Keratinocyte (primary cell): Measurements from ENCODE around the gene SFXN4. TPM values are rescaled to one million over a fixed set of nuclear protein-coding genes. Genes with fewer than 3 reads are reported as not detected.

ENCODE experiments used
- DNase-seq: peaks from one replicate; pipeline ENCODE4 v3.0.0-alpha.2; 2011; ENCODE audit warnings: low read depth, missing footprints, low spot score
- FAIRE-seq: peaks from 2 replicates; lab custom pipeline; 2011; peaks lifted over from hg19 to GRCh38; lab: Jason Lieb, UNC
- H2AFZ ChIP-seq: 2 replicates; pipeline ENCODE4 v1.6.0; 2012; ENCODE audit warnings: low read length, control low read depth, inconsistent platforms; ENCODE audit not compliant: control insufficient read depth
- H3K27ac ChIP-seq: 2 replicates; pipeline ENCODE4 v1.5.1; 2011; ENCODE audit warnings: low read length; ENCODE audit not compliant: control insufficient read depth, insufficient read depth
- H3K27me3 ChIP-seq: 3 replicates; pipeline ENCODE4 v1.6.0; 2011; ENCODE audit warnings: low read length; ENCODE audit not compliant: control insufficient read depth, insufficient read depth; ENCODE audit errors: extremely low read depth
- H3K36me3 ChIP-seq, 2 experiments: 2 replicates in 1 of 2; 3 replicates in 1 of 2; pipeline ENCODE4 v1.5.1; 2011; ENCODE audit warnings: low read length in 2 of 2, mild to moderate bottlenecking in 1 of 2; ENCODE audit not compliant: control insufficient read depth in 2 of 2, insufficient read depth in 2 of 2; ENCODE audit errors: extremely low read depth in 1 of 2
- H3K4me1 ChIP-seq: 3 replicates; pipeline ENCODE4 v1.5.1; 2011; ENCODE audit warnings: low read length; ENCODE audit not compliant: control insufficient read depth, insufficient read depth; ENCODE audit errors: extremely low read depth
- H3K4me2 ChIP-seq: 3 replicates; pipeline ENCODE4 v1.6.0; 2011; ENCODE audit warnings: low read depth, low read length; ENCODE audit not compliant: control insufficient read depth, insufficient read depth; ENCODE audit errors: extremely low read depth
- H3K4me3 ChIP-seq, 3 experiments: fragments of 200-600 bp in 1 of 3; sonication (generic) in 1 of 3; 2 replicates in 2 of 3; 3 replicates in 1 of 3; pipeline ENCODE4 v1.5.1; 2011 to 2016; ENCODE audit warnings: low read length in 3 of 3, mild to moderate bottlenecking in 3 of 3, control low read depth in 2 of 3, inconsistent platforms in 1 of 3, low read depth in 1 of 3, mixed read lengths in 1 of 3, mixed run types in 1 of 3, moderate library complexity in 1 of 3; ENCODE audit not compliant: control insufficient read depth in 2 of 3, insufficient read depth in 2 of 3; ENCODE audit errors: extremely low read depth in 1 of 3
- H3K79me2 ChIP-seq: 2 replicates; pipeline ENCODE4 v1.6.0; 2012; ENCODE audit warnings: low read length; ENCODE audit not compliant: control insufficient read depth, insufficient read depth
- H3K9ac ChIP-seq: 3 replicates; pipeline ENCODE4 v1.6.0; 2011; ENCODE audit warnings: low read length; ENCODE audit not compliant: control insufficient read depth, insufficient read depth; ENCODE audit errors: extremely low read depth
- H3K9me1 ChIP-seq: 3 replicates; pipeline ENCODE4 v1.6.0; 2011; ENCODE audit warnings: low read length; ENCODE audit not compliant: control insufficient read depth, insufficient read depth; ENCODE audit errors: extremely low read depth
- H3K9me3 ChIP-seq: 2 replicates; pipeline ENCODE4 v1.5.1; 2012; ENCODE audit warnings: low read depth, low read length; ENCODE audit not compliant: control insufficient read depth
- H4K20me1 ChIP-seq: 3 replicates; pipeline ENCODE4 v1.6.0; 2011; ENCODE audit warnings: low read length; ENCODE audit not compliant: control insufficient read depth, insufficient read depth; ENCODE audit errors: extremely low read depth
- CTCF ChIP-seq, 3 experiments: IDR thresholded peaks in 1 of 3; conservative IDR thresholded peaks in 1 of 3; optimal IDR thresholded peaks in 1 of 3; 2 replicates in 2 of 3; 3 replicates in 1 of 3; pipeline versions ENCODE3 to v1.5.1; 2011; ENCODE audit warnings: low read length in 3 of 3, mild to moderate bottlenecking in 3 of 3, moderate library complexity in 2 of 3, control low read depth in 1 of 3, inconsistent platforms in 1 of 3; ENCODE audit not compliant: insufficient read depth in 2 of 3; ENCODE audit errors: extremely low read depth in 1 of 3
- EZH2 ChIP-seq: IDR thresholded peaks from one replicate; pipeline ENCODE4 v1.6.1; 2012; ENCODE audit warnings: inconsistent platforms, mild to moderate bottlenecking, low read length, moderate library complexity
- dilution Hi-C: fragments of 300-500 bp; cut with MboI; formaldehyde crosslinking; loops from one replicate; pipeline ENCODE4 v1.7.0; 2020; ENCODE audit warnings: low sequenced_read_pairs; ENCODE audit not compliant: extremely low pct_ligation_motif_present
- polyA plus RNA-seq, 5 experiments: library from polyadenylated mRNA; depleted of rRNA in 3 of 5; stranded (reverse) in 3 of 5; stranded (forward) in 1 of 5; unstranded in 1 of 5; fragments of >200 nt; gene quantifications; 1 replicate in 1 of 5; 2 replicates in 3 of 5; 3 replicates in 1 of 5; pipeline versions ENCODE4 v1.2.1 to v1.2.3, GENCODE V29; 2011 to 2012; ENCODE audit warnings: missing spikeins in 2 of 5, low read depth in 1 of 5, low replicate concordance in 1 of 5

SFXN4 gene
- polyA plus RNA-seq, 1 donor (not counting 4 experiments of a cell fraction or from before 2014, with no cell fraction given) = 27.6 TPM

GRCh38 chr10:119209736-119210355 lies 44.3 kb upstream of the SFXN4 start:
- Histone ChIP-seq H3K27ac (no peak overlapping the region), H3K4me2 (peak overlapping the region; percentile 91), H3K79me2 (peaks cover 16% of the 10 kb centered on the region), H2AFZ (peak overlapping the region; percentile 17), H3K27me3 (no peaks in the 10 kb centered on the region), H3K9me1 (no peaks in the 10 kb centered on the region), H3K9ac (peak overlapping the region; percentile 8), H3K4me1 (peaks cover 34% of the 10 kb centered on the region), H3K9me3 (no peaks in the 10 kb centered on the region), H3K4me3 (peak overlapping the region in 2 of 3 experiments; percentile 2 to 33), H4K20me1 (no peaks in the 10 kb centered on the region), H3K36me3 (no peaks in the 10 kb centered on the region)
- no peak for TF ChIP-seq EZH2
- TF ChIP-seq CTCF (optimal IDR thresholded peaks at IDR 0.05 in 1 of 3, IDR thresholded peaks at IDR 0.05 in 1 of 3, conservative IDR thresholded peaks at IDR 0.05 in 1 of 3; ENCODE audit: extremely low read depth in 1 of 3, insufficient read depth in 2 of 3, low read length in 3 of 3) = no peak
- FAIRE-seq = no peak
- DNase-seq = no peak
- dilution Hi-C loops = loop anchor here (25.0 kb wide), 1 partner anchor 202 kb away; no protein-coding TSS in a partner anchor

GRCh38 chr10:119209035-119209735 lies 43.7 kb upstream of the SFXN4 start:
- Histone ChIP-seq H3K27ac (no peak overlapping the region), H3K36me3 (no peaks in the 10 kb centered on the region), H3K9me3 (no peaks in the 10 kb centered on the region), H2AFZ (peak overlapping the region; percentile 17), H3K79me2 (peaks cover 16% of the 10 kb centered on the region), H4K20me1 (no peaks in the 10 kb centered on the region), H3K9me1 (no peaks in the 10 kb centered on the region), H3K4me3 (peak overlapping the region; percentile 63 to 94 (median 91)), H3K4me2 (peak overlapping the region; percentile 91), H3K9ac (peak overlapping the region; percentile 70), H3K27me3 (no peaks in the 10 kb centered on the region), H3K4me1 (peaks cover 34% of the 10 kb centered on the region)
- peak; percentile 81 to 91 (median 84) for TF ChIP-seq CTCF (optimal IDR thresholded peaks at IDR 0.05 in 1 of 3, IDR thresholded peaks at IDR 0.05 in 1 of 3, conservative IDR thresholded peaks at IDR 0.05 in 1 of 3; ENCODE audit: extremely low read depth in 1 of 3, insufficient read depth in 2 of 3, low read length in 3 of 3)
- no peak for TF ChIP-seq EZH2
- FAIRE-seq = no peak
- dilution Hi-C loops = loop anchor here (25.0 kb wide), 1 partner anchor 203 kb away; no protein-coding TSS in a partner anchor
- DNase-seq = no peak
